Measurements from ENCODE around the gene TULP4. TPM values are rescaled to one million over a fixed set of nuclear protein-coding genes. Genes with fewer than 3 reads are reported as not detected.

TULP4 gene
- total and polyA plus RNA-seq, 2 of the 8 experiments (the other 6 are each of a cell fraction or from before 2014, with no cell fraction given): 7.7 to 51.6 TPM

- no peak for TF ChIP-seq MAFK (IDR thresholded peaks at IDR 0.05; ENCODE audit: low read depth, low read length)
- TF ChIP-seq TBP (IDR thresholded peaks at IDR 0.05; ENCODE audit: low read depth, low read length): no peak
- no peak for TF ChIP-seq NRF1 (IDR thresholded peaks at IDR 0.05; ENCODE audit: low read depth, low read length)
- no peak for TF ChIP-seq CEBPB (IDR thresholded peaks at IDR 0.05; ENCODE audit: low read depth, low read length)
- TF ChIP-seq PHF8 (conservative IDR thresholded peaks at IDR 0.05; ENCODE audit: low read depth, low read length): no peak
These were observed 189.3 kb downstream of the TULP4 start (continued) for GRCh38 chr6:158501360-158502262.
